ENCODE data around the gene PARVG. TPM values are rescaled to one million over a fixed set of nuclear protein-coding genes. Genes with fewer than 3 reads are reported as not detected.

Gene PARVG
- total and polyA plus RNA-seq, 2 donors (not counting 3 experiments of a cell fraction or from before 2014, with no cell fraction given) = 0.82 TPM; not detected in 1

GRCh38 chr22:44254811-44255210 lies 74.1 kb downstream of the PARVG start:
- no peaks in the 10 kb centered on the region for H4K20me1 ChIP-seq (replicated peaks; ENCODE audit: control insufficient read depth, extremely low read depth, insufficient read depth, low read length)
- POLR2A ChIA-PET = no interaction called here
- no peaks in the 10 kb centered on the region for H3K36me3 ChIP-seq (ENCODE audit: control insufficient read depth in 2 of 2, extremely low read depth in 1 of 2, insufficient read depth in 2 of 2, low read length in 2 of 2)
- DNase-seq (ENCODE audit: low read depth, low spot score) (no peak), FAIRE-seq (no peak)
- no peak overlapping the region for H2AFZ ChIP-seq (ENCODE audit: low read depth, low read length)
- no peaks in the 10 kb centered on the region for H3K9me1 ChIP-seq (replicated peaks; ENCODE audit: control insufficient read depth, extremely low read depth, insufficient read depth, low read length)
- dilution Hi-C loops (cut with MboI; ENCODE audit: extremely low pct_ligation_motif_present, low sequenced_read_pairs) = no loop called here
- no peaks in the 10 kb centered on the region for H3K9me3 ChIP-seq (replicated peaks; ENCODE audit: control insufficient read depth, insufficient read depth, low read length)
- no peaks in the 10 kb centered on the region for H3K79me2 ChIP-seq (ENCODE audit: control insufficient read depth, insufficient read depth, low read length)
- intact Hi-C loops (cut with micrococcal nuclease) = no loop called here
- H3K27me3 ChIP-seq (ENCODE audit: control insufficient read depth in 2 of 2, insufficient read depth in 2 of 2, low read length in 2 of 2) = no peaks in the 10 kb centered on the region
- TF ChIP-seq MYC (IDR thresholded peaks at IDR 0.05; ENCODE audit: low read depth, low read length) = no peak
- TF ChIP-seq CTCF (IDR thresholded peaks at IDR 0.05; ENCODE audit: extremely low read depth in 1 of 2, insufficient read depth in 1 of 2, low read depth in 1 of 2, low read length in 2 of 2) = no peak
- TF ChIP-seq GATA2 (IDR thresholded peaks at IDR 0.05; ENCODE audit: insufficient read depth, insufficient read length, low read depth, low read length) = no peak
- no peak for TF ChIP-seq JUN (IDR thresholded peaks at IDR 0.05; ENCODE audit: borderline replicate concordance, insufficient read depth, insufficient read length, low read depth)
- H3K4me1 ChIP-seq (ENCODE audit: control insufficient read depth, extremely low read depth, insufficient read depth, low read length) = no peaks in the 10 kb centered on the region
- H3K9ac ChIP-seq (replicated peaks; ENCODE audit: extremely low read depth, insufficient read depth, low read length) = no peak overlapping the region
- CTCF ChIA-PET = no interaction called here
- no peak overlapping the region for H3K4me3 ChIP-seq (replicated peaks in 1 of 3; ENCODE audit: insufficient read depth in 1 of 3, low read depth in 1 of 3, low read length in 3 of 3)
- H3K4me2 ChIP-seq (ENCODE audit: insufficient read depth, low read length) = no peak overlapping the region
- no peak overlapping the region for H3K27ac ChIP-seq (ENCODE audit: insufficient read depth, low read depth, low read length)
- no TSS peak for BruUV-seq (replicated peaks)

GRCh38 chr22:44256085-44256484 lies 75.4 kb downstream of the PARVG start:
- ChIA-PET CTCF (no interaction called here), POLR2A (no interaction called here)
- Histone ChIP-seq H3K27ac (ENCODE audit: insufficient read depth, low read depth, low read length) (no peak overlapping the region), H3K4me2 (ENCODE audit: insufficient read depth, low read length) (no peak overlapping the region), H3K36me3 (ENCODE audit: control insufficient read depth in 2 of 2, extremely low read depth in 1 of 2, insufficient read depth in 2 of 2, low read length in 2 of 2) (no peaks in the 10 kb centered on the region), H3K79me2 (ENCODE audit: control insufficient read depth, insufficient read depth, low read length) (no peaks in the 10 kb centered on the region), H3K9me1 (replicated peaks; ENCODE audit: control insufficient read depth, extremely low read depth, insufficient read depth, low read length) (no peaks in the 10 kb centered on the region), H3K9me3 (replicated peaks; ENCODE audit: control insufficient read depth, insufficient read depth, low read length) (no peaks in the 10 kb centered on the region), H2AFZ (ENCODE audit: low read depth, low read length) (no peak overlapping the region), H3K9ac (replicated peaks; ENCODE audit: extremely low read depth, insufficient read depth, low read length) (no peak overlapping the region), H3K27me3 (ENCODE audit: control insufficient read depth in 2 of 2, insufficient read depth in 2 of 2, low read length in 2 of 2) (no peaks in the 10 kb centered on the region), H4K20me1 (replicated peaks; ENCODE audit: control insufficient read depth, extremely low read depth, insufficient read depth, low read length) (no peaks in the 10 kb centered on the region), H3K4me3 (replicated peaks in 1 of 3; ENCODE audit: insufficient read depth in 1 of 3, low read depth in 1 of 3, low read length in 3 of 3) (no peak overlapping the region), H3K4me1 (ENCODE audit: control insufficient read depth, extremely low read depth, insufficient read depth, low read length) (no peaks in the 10 kb centered on the region)
- no peak for FAIRE-seq
- no peak for TF ChIP-seq MAX (IDR thresholded peaks at IDR 0.05; ENCODE audit: insufficient read depth, insufficient read length)
- no peak for TF ChIP-seq CTCF (IDR thresholded peaks at IDR 0.05; ENCODE audit: extremely low read depth in 1 of 2, insufficient read depth in 1 of 2, low read depth in 1 of 2, low read length in 2 of 2)
- TF ChIP-seq GATA2 (IDR thresholded peaks at IDR 0.05; ENCODE audit: insufficient read depth, insufficient read length, low read depth, low read length) = no peak
- no peak for TF ChIP-seq FOS (IDR thresholded peaks at IDR 0.05; ENCODE audit: borderline replicate concordance, insufficient read depth, low read length)
- DNase-seq (ENCODE audit: low read depth, low spot score) = no peak
- dilution Hi-C loops (cut with MboI; ENCODE audit: extremely low pct_ligation_motif_present, low sequenced_read_pairs) = no loop called here
- no TSS peak for BruUV-seq (replicated peaks)
- intact Hi-C loops (cut with micrococcal nuclease) = no loop called here

Measured in endothelial cell of umbilical vein (primary cell).